ENCODE results near the gene SLC13A5. TPM values are rescaled to one million over a fixed set of nuclear protein-coding genes. Genes with fewer than 3 reads are reported as not detected.

Gene SLC13A5
- total and polyA plus RNA-seq, 9 of the 15 experiments (the other 6 are each of a cell fraction or from before 2014, with no cell fraction given) = 0.04 TPM; not detected in 8

- TF ChIP-seq CTCF (IDR thresholded peaks at IDR 0.05 in 2 of 3, conservative IDR thresholded peaks at IDR 0.05 in 1 of 3; ENCODE audit: insufficient read depth in 2 of 3, low read depth in 1 of 3, low read length in 3 of 3) = no peak
Measured at GRCh38 chr17:6667516-6667915, 45.7 kb downstream of the SLC13A5 start (continued).

- ChIA-PET CTCF (ENCODE audit: low intra/inter-chr PET ratio) (interaction anchor here (0.6 to 1.4 kb wide), 3 partner anchors 335 to 1386 kb away, joined by 3 to 4 read pairs (median 4); no protein-coding TSS in a partner anchor), POLR2A (no interaction called here)
- Histone ChIP-seq H3K27me3 (ENCODE audit: control insufficient read depth in 2 of 2, insufficient read depth in 2 of 2, low read length in 2 of 2) (peaks cover 6 to 37% of the 10 kb centered on the region in 2 experiments; a peak in 4 of 5 replicates), H3K9me3 (replicated peaks; ENCODE audit: control insufficient read depth, insufficient read depth, low read depth, low read length) (no peaks in the 10 kb centered on the region), H3K4me2 (ENCODE audit: insufficient read depth, low read length) (no peak overlapping the region), H3K9ac (ENCODE audit: insufficient read depth in 1 of 2, low read depth in 2 of 2, low read length in 2 of 2) (no peak overlapping the region), H3K79me2 (ENCODE audit: control insufficient read depth, insufficient read depth, low read length) (no peaks in the 10 kb centered on the region), H3K9me1 (ENCODE audit: control insufficient read depth, insufficient read depth, low read length) (no peaks in the 10 kb centered on the region), H4K20me1 (replicated peaks; ENCODE audit: control insufficient read depth, insufficient read depth, low read length) (no peaks in the 10 kb centered on the region), H3K4me3 (no peak overlapping the region), H2AFZ (ENCODE audit: low read depth, low read length) (no peak overlapping the region), H3K4me1 (replicated peaks in 1 of 2; ENCODE audit: control insufficient read depth in 2 of 2, insufficient read depth in 2 of 2, low read length in 2 of 2) (no peaks in the 10 kb centered on the region), H3K27ac (ENCODE audit: extremely low read depth, low read depth, low read length) (no peak overlapping the region), H3K36me3 (ENCODE audit: control insufficient read depth, insufficient read depth, low read length) (no peaks in the 10 kb centered on the region)
- no TSS peak for BruUV-seq (replicated peaks)
- in situ Hi-C loops (cut with MboI) (loop anchor here (5.0 kb wide), 1 partner anchor 341 kb away; no protein-coding TSS in a partner anchor), intact Hi-C loops (cut with micrococcal nuclease) (loop anchor here (2.0 to 5.0 kb wide), 3 partner anchors 176 to 346 kb away; partner anchors contain the start of gene RNASEK)
- TF ChIP-seq TFAM (CRISPR knock-in tag; conservative IDR thresholded peaks at IDR 0.05) (no peak), MBD1 (CRISPR knock-in tag; IDR thresholded peaks at IDR 0.05) (no peak), IRF2 (CRISPR knock-in tag; IDR thresholded peaks at IDR 0.05) (no peak), KLF1 (tag; IDR thresholded peaks at IDR 0.05) (no peak), HDAC1 (IDR thresholded peaks at IDR 0.05) (no peak), ZBED1 (IDR thresholded peaks at IDR 0.05) (no peak), KDM2B (CRISPR knock-in tag; IDR thresholded peaks at IDR 0.05) (no peak), FOXJ3 (CRISPR knock-in tag; IDR thresholded peaks at IDR 0.05) (no peak), BCOR (IDR thresholded peaks at IDR 0.05) (no peak), MBD2 (IDR thresholded peaks at IDR 0.05; ENCODE audit: borderline replicate concordance, low read depth) (no peak), PRMT5 (CRISPR knock-in tag; IDR thresholded peaks at IDR 0.05) (no peak), ZNF398 (CRISPR knock-in tag; IDR thresholded peaks at IDR 0.05) (no peak)
- ATAC-seq (no peak), DNase-seq (ENCODE audit: extremely low read depth in 1 of 4, low spot score in 3 of 4) (no peak), FAIRE-seq (no peak)
- 48% methylated on average over 6 of the region's 6 CpGs for WGBS (ENCODE audit: insufficient coverage, low coverage, missing lambda C conversion rate)
Measured at GRCh38 chr17:6666557-6666956, 46.6 kb downstream of the SLC13A5 start.
